Erythroblast (primary cell): ENCODE measurements around the gene CLRN1.
A peak's percentile ranks its signal among the peaks of the same experiment; 100 is the strongest.

Experiments used
- DNase-seq, 2 experiments: peaks; one replicate each; lab custom pipeline; 2025; lab: John Stamatoyannopoulos, UW
- GATA1 ChIP-seq: IDR thresholded peaks from 2 replicates; pipeline ENCODE4 v1.6.1; 2011; ENCODE audit warnings: low read depth, mild to moderate bottlenecking, control low read depth, low read length, moderate library complexity
- POLR2A ChIP-seq: IDR thresholded peaks from 2 replicates; pipeline ENCODE4 v1.6.1; 2011; ENCODE audit warnings: mild to moderate bottlenecking, low read length

Gene CLRN1

DNA sequence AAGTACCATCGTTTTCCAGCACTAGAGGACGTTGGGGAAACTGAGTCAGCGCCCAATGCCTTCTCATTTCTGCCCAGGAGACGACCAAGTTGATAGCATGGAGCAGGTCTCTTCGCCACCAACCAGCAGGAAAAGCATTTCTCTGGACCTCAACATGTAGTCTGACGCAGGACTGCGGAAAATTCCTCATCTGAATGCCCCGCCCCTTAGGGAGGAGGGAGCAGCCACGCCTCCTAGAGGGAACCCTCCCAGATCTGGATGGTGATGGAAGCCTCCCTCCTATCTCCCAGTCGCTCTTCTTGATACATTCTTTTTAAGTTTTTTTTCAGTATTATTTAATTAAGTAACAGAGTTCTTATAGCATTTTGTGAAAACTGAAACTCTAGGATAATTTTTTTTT, 49.9 kb downstream of the CLRN1 start:
- no peak for DNase-seq
- no peak for TF ChIP-seq GATA1
- TF ChIP-seq POLR2A: no peak

DNA sequence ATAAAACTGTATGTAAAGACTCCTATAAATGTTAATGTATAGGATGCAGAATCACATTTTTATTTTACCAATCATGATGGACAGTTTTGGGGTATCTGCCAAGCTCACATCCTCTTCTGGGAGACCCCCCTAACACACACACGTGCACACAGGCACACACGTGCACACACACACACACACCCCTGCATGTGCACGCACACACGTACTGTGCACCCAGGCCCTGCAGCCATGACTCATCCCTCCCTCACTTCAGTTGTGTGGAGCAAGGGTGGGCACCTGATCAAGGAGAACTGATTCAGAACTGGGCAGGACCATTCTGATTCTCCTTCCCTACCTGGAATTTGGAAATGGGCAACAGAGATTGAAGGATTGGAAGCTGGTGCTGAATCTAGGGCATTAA, 51.3 kb downstream of the CLRN1 start:
- no peak for DNase-seq
- TF ChIP-seq POLR2A (no peak), GATA1 (no peak)

GRCh38 chr3:150920236-150920635, 52.3 kb downstream of the CLRN1 start:
- TF ChIP-seq GATA1: no peak
- no peak for TF ChIP-seq POLR2A
- no peak for DNase-seq

DNA sequence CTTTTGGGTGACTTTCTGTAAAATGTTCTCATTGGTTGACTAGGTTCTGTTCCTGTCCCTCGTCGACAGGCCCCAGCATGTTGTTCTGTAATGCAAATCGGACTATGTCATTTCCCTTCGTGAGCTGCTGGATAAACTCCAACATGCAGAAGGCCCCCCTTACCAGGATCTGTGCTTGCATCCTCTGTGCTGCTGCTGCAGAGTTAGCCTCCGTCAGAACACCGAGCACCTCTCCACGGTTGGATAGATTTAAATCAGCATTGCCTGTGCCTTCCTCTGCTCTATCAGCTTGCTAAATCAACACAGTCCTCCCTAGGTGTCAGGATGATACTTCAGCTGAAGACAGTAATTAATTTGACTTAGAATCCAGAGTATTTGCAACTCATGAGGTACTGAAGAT, 54.6 kb downstream of the CLRN1 start:
- DNase-seq: no peak
- TF ChIP-seq POLR2A: no peak
- no peak for TF ChIP-seq GATA1

- no peak for TF ChIP-seq GATA1
- no peak for TF ChIP-seq POLR2A
Observed at GRCh38 chr3:150913133-150913922, 59.2 kb downstream of the CLRN1 start.

DNA sequence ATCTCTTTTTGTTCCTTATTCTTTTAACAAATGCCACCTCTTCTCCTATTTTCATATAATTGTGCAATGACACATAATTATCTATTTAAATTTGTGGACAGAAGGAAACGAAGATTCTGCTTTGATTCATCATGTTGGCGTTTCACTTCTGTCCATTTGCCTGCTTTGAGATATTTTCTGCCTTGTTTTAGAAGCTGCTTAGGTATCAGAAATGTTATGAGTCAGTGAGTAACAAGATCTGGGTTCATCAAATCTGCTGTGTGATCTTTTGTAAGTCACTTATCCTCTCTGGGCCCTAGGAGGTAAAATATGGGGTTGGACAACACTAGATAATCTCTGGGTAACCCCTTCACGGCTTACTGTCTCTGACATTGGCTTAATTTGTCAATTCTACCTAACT, 60.0 kb downstream of the CLRN1 start:
- TF ChIP-seq GATA1: no peak
- no peak for TF ChIP-seq POLR2A

More at GRCh38 chr3:150913133-150913922, 59.2 kb downstream of the CLRN1 start:
- DNase-seq: no peak

DNA sequence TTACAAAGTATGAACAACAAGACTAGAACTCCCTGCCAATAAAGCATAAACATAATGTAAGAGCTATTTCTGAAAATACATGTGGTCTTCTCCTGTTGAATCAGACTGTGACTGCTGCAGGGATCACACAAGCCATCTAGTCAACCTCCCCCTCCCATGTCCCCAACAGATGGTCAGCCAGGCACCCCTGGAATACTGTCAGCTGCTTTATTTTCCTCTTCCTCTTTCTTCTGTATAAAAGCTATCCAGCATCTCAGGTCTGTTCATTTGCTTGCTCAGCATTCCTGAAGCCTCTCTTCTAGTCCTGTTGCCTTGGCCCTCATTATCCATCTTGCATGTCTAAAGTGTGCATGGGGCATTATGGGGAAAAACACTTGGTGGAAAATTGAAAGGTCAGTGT, 60.8 kb downstream of the CLRN1 start:
- no peak for DNase-seq
- TF ChIP-seq GATA1 (no peak), POLR2A (no peak)

More for the DNA sequence above, 60.0 kb downstream of the CLRN1 start:
- no peak for DNase-seq

DNA sequence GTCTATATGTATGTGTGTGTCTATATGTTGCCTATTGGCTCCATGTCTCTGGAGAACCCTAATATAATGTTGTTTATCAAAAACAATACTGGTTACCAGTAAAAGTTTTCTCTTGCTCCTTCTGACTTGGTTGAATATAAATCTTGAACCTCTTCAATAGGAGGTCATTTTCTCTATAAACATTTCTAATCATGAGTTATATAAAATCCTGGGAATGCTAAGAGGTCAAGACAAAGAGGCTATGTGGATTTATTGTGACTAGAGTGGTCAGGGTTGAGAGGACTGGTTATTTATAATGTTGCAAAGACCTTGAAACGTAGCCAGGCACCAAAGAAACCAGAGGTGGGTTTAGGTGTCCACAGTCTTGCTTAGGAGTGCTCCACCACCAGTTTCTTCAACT, 66.1 kb downstream of the CLRN1 start:
- DNase-seq: no peak
- TF ChIP-seq POLR2A: no peak
- no peak for TF ChIP-seq GATA1

DNA sequence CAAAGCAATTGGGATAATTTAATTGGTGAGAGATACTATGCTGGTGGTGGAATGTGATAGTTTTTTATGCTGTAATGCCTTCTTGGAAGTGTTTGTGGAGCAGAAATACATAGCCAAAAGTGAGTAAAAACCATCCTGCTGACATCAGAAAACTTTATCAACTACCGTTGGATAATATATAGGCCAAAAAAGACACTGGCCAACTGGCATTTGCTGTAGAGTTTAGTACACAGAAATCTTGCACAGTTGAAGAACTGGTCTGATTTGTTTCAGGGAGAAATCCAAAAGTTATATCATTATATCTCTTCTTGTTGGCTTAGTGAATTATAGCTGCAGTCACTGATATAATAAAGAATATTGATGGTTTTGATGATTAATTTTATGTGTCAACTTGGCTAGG, 66.8 kb downstream of the CLRN1 start:
- no peak for TF ChIP-seq POLR2A
- TF ChIP-seq GATA1: no peak
- no peak for DNase-seq

GRCh38 chr3:150905339-150905738, 67.2 kb downstream of the CLRN1 start, which contains the start of gene MINDY4B:
Gene MINDY4B (minus strand): TSS chr3:150905439. CDS start chr3:150905439, 0 bp downstream.
- no peak for DNase-seq
- TF ChIP-seq GATA1: no peak
- no peak for TF ChIP-seq POLR2A

- TF ChIP-seq POLR2A (no peak), GATA1 (no peak)
- peak; percentile 22 to 78 for DNase-seq
Observed at GRCh38 chr3:150902988-150903387, 69.5 kb downstream of the CLRN1 start.

- no peak for TF ChIP-seq POLR2A
- no peak for TF ChIP-seq GATA1
- DNase-seq: no peak
Observed at GRCh38 chr3:150901793-150902192, 70.7 kb downstream of the CLRN1 start.

GRCh38 chr3:150899141-150899540, 73.4 kb downstream of the CLRN1 start:
- TF ChIP-seq POLR2A (no peak), GATA1 (no peak)
- DNase-seq: no peak

DNA sequence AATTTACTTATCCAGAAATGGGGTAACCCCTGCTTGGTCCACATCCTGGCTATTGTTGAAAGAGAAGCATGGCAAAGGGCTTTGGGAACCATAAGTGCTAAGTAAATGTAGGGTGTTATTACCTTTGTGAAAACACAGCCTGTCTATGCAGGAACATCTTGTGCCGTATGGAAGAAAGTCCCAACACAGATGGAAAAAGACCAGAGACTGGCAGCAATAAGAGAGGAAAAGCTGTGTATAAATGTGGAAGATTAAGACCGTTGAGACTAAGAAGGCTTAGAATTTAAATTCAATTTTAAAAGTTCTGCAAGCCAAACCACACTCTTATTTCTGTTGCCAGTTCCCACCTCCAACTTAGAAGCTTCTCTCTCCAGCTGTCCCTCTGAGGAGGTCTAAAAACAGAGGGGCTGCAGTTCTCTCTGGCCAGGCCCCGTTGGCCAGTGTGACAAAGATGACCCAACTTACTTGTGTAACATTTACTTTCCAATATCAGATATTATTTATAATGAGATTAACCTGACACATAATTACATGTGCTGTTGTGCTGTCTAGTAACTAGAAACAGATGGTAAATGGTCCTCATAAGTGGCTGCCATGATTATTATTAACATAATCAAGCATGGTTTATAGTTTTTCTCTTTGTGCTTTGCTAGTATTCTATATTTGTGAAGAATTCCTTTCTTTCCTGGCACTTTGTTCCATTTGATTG, 74.3 kb downstream of the CLRN1 start:
- no peak for DNase-seq
- TF ChIP-seq POLR2A: no peak
- TF ChIP-seq GATA1: no peak

DNA sequence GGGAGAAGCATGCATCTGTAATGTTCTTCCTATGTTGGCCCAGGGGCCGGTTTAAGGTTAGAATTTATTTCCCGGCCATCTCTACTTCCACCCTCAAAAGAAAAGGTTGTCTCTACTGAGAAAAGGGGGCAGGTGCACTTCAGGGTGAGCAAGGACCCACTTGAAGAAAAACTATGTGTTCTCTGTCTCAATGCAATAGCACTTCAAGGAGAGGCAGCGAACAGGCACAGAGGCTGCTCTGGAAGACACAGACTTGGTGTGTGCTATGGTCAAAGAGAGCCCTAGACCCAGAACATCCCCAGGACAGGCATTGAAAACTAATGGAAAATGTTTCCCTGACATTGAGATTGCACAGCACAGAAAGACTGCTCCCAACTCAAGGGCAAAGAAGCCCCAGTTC, 74.9 kb downstream of the CLRN1 start:
- no peak for DNase-seq
- no peak for TF ChIP-seq POLR2A
- no peak for TF ChIP-seq GATA1
